ENCODE results near the gene RPRD1B. TPM values are rescaled to one million over a fixed set of nuclear protein-coding genes. Genes with fewer than 3 reads are reported as not detected.

The RPRD1B gene
- total and polyA plus RNA-seq, 2 donors (not counting 3 experiments of a cell fraction or from before 2014, with no cell fraction given), result 13.0 to 29.3 TPM

DNA sequence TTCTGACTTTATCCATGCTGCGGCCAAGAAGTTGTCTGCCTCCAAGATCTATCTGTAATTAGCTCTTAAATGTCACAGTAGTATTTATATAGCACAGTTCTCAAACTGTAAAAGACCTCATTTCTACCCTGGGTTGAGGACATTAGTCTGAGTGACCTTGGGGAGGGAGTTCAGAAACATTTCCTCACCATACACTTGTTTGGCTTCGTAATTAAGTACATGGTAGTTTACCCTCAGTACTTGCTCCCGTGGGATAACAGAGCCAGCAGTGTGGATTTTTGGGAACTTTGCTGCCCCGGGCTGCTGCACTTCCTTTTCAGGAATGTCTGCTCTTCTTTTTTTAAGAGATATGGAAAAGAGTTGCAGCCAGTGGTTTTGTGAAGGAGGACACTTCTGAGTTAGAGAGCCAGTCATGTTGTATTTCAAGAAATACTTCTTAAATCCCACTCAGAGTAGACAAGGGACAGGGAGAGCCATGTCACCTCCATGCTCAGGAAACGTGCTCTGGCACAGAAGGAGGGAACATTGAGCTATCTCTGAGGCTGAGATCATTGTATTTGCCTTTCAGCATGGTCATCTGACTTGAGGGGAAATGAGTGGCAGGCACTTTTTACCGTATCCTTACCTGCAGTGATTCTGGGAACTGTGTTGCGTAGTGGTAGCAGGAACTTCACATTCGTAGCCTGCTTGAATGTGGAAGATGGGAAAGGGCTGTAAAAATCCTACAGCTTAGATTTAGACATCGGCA lies 33.6 kb downstream of the RPRD1B start:
- Histone ChIP-seq H2AFZ (ENCODE audit: low read depth, low read length) (no peak overlapping the region), H3K4me1 (ENCODE audit: control insufficient read depth, extremely low read depth, insufficient read depth, low read length) (no peaks in the 10 kb centered on the region), H3K9me3 (replicated peaks; ENCODE audit: control insufficient read depth, insufficient read depth, low read length) (no peaks in the 10 kb centered on the region), H3K79me2 (ENCODE audit: control insufficient read depth, insufficient read depth, low read length) (no peaks in the 10 kb centered on the region), H3K36me3 (ENCODE audit: control insufficient read depth in 2 of 2, extremely low read depth in 1 of 2, insufficient read depth in 2 of 2, low read length in 2 of 2) (peaks cover 14 to 23% of the 10 kb centered on the region in 2 experiments), H3K27ac (ENCODE audit: insufficient read depth, low read depth, low read length) (no peak overlapping the region), H3K4me3 (replicated peaks in 1 of 3; ENCODE audit: insufficient read depth in 1 of 3, low read depth in 1 of 3, low read length in 3 of 3) (no peak overlapping the region), H3K27me3 (ENCODE audit: control insufficient read depth in 2 of 2, insufficient read depth in 2 of 2, low read length in 2 of 2) (no peaks in the 10 kb centered on the region), H4K20me1 (replicated peaks; ENCODE audit: control insufficient read depth, extremely low read depth, insufficient read depth, low read length) (no peaks in the 10 kb centered on the region), H3K9me1 (replicated peaks; ENCODE audit: control insufficient read depth, extremely low read depth, insufficient read depth, low read length) (no peaks in the 10 kb centered on the region), H3K4me2 (ENCODE audit: insufficient read depth, low read length) (no peak overlapping the region), H3K9ac (replicated peaks; ENCODE audit: extremely low read depth, insufficient read depth, low read length) (no peak overlapping the region)
- TF ChIP-seq FOS (IDR thresholded peaks at IDR 0.05; ENCODE audit: borderline replicate concordance, insufficient read depth, low read length) (no peak), EZH2 (IDR thresholded peaks at IDR 0.05; ENCODE audit: borderline replicate concordance, low read depth, low read length, severe bottlenecking) (no peak)
- BruUV-seq (replicated peaks), result no TSS peak
- no peak for DNase-seq (ENCODE audit: low read depth, low spot score)
- dilution Hi-C loops (cut with MboI; ENCODE audit: extremely low pct_ligation_motif_present, low sequenced_read_pairs), result no loop called here
- POLR2A ChIA-PET, result no interaction called here
- intact Hi-C loops (cut with micrococcal nuclease), result no loop called here
- CTCF ChIA-PET, result interaction anchor here (2.4 to 3.1 kb wide), 2 partner anchors 10 to 154 kb away, joined by 9 to 11 read pairs; no protein-coding TSS in a partner anchor
- FAIRE-seq, result no peak

- intact Hi-C loops (cut with micrococcal nuclease) (no loop called here), dilution Hi-C loops (cut with MboI; ENCODE audit: extremely low pct_ligation_motif_present, low sequenced_read_pairs) (no loop called here)
- Histone ChIP-seq H3K9me3 (replicated peaks; ENCODE audit: control insufficient read depth, insufficient read depth, low read length) (no peaks in the 10 kb centered on the region), H3K9me1 (replicated peaks; ENCODE audit: control insufficient read depth, extremely low read depth, insufficient read depth, low read length) (no peaks in the 10 kb centered on the region), H3K79me2 (ENCODE audit: control insufficient read depth, insufficient read depth, low read length) (no peaks in the 10 kb centered on the region), H3K9ac (replicated peaks; ENCODE audit: extremely low read depth, insufficient read depth, low read length) (no peak overlapping the region), H2AFZ (ENCODE audit: low read depth, low read length) (no peak overlapping the region), H3K27me3 (ENCODE audit: control insufficient read depth in 2 of 2, insufficient read depth in 2 of 2, low read length in 2 of 2) (no peaks in the 10 kb centered on the region), H3K4me1 (ENCODE audit: control insufficient read depth, extremely low read depth, insufficient read depth, low read length) (peaks cover 6% of the 10 kb centered on the region), H3K4me2 (ENCODE audit: insufficient read depth, low read length) (no peak overlapping the region), H3K4me3 (replicated peaks in 1 of 3; ENCODE audit: insufficient read depth in 1 of 3, low read depth in 1 of 3, low read length in 3 of 3) (no peak overlapping the region), H4K20me1 (replicated peaks; ENCODE audit: control insufficient read depth, extremely low read depth, insufficient read depth, low read length) (no peaks in the 10 kb centered on the region), H3K27ac (ENCODE audit: insufficient read depth, low read depth, low read length) (no peak overlapping the region), H3K36me3 (ENCODE audit: control insufficient read depth in 2 of 2, extremely low read depth in 1 of 2, insufficient read depth in 2 of 2, low read length in 2 of 2) (peaks cover 14 to 23% of the 10 kb centered on the region in 2 experiments)
- DNase-seq (ENCODE audit: low read depth, low spot score) (no peak), FAIRE-seq (no peak)
- ChIA-PET POLR2A (no interaction called here), CTCF (interaction anchor here (2.4 to 3.1 kb wide), 2 partner anchors 10 to 153 kb away, joined by 9 to 11 read pairs; no protein-coding TSS in a partner anchor)
- BruUV-seq (replicated peaks), result no TSS peak
- TF ChIP-seq POLR2A (IDR thresholded peaks at IDR 0.05; ENCODE audit: low read depth, low read length) (no peak), JUN (IDR thresholded peaks at IDR 0.05; ENCODE audit: borderline replicate concordance, insufficient read depth, insufficient read length, low read depth) (no peak), FOS (IDR thresholded peaks at IDR 0.05; ENCODE audit: borderline replicate concordance, insufficient read depth, low read length) (no peak), MYC (IDR thresholded peaks at IDR 0.05; ENCODE audit: low read depth, low read length) (no peak), MAX (IDR thresholded peaks at IDR 0.05; ENCODE audit: insufficient read depth, insufficient read length) (no peak), POLR2AphosphoS5 (IDR thresholded peaks at IDR 0.05; ENCODE audit: insufficient read depth, low read depth, low read length) (no peak), GATA2 (IDR thresholded peaks at IDR 0.05; ENCODE audit: insufficient read depth, insufficient read length, low read depth, low read length) (no peak), EZH2 (IDR thresholded peaks at IDR 0.05; ENCODE audit: borderline replicate concordance, low read depth, low read length, severe bottlenecking) (no peak)
- TF ChIP-seq, protein P1, sequence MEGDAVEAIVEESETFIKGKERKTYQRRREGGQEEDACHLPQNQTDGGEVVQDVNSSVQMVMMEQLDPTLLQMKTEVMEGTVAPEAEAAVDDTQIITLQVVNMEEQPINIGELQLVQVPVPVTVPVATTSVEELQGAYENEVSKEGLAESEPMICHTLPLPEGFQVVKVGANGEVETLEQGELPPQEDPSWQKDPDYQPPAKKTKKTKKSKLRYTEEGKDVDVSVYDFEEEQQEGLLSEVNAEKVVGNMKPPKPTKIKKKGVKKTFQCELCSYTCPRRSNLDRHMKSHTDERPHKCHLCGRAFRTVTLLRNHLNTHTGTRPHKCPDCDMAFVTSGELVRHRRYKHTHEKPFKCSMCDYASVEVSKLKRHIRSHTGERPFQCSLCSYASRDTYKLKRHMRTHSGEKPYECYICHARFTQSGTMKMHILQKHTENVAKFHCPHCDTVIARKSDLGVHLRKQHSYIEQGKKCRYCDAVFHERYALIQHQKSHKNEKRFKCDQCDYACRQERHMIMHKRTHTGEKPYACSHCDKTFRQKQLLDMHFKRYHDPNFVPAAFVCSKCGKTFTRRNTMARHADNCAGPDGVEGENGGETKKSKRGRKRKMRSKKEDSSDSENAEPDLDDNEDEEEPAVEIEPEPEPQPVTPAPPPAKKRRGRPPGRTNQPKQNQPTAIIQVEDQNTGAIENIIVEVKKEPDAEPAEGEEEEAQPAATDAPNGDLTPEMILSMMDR (IDR thresholded peaks at IDR 0.05; ENCODE audit: extremely low read depth in 1 of 2, insufficient read depth in 1 of 2, low read depth in 1 of 2, low read length in 2 of 2), result no peak
These were observed 34.3 kb downstream of the RPRD1B start for GRCh38 chr20:38067717-38068365.
